ENCODE data around the gene SH3RF3.
"Not testable (repeated sequence)": the region's sequence is repeated elsewhere in the genome, so short reads cannot be mapped to it uniquely, and the experiment has no call there.

SH3RF3 gene

DNA sequence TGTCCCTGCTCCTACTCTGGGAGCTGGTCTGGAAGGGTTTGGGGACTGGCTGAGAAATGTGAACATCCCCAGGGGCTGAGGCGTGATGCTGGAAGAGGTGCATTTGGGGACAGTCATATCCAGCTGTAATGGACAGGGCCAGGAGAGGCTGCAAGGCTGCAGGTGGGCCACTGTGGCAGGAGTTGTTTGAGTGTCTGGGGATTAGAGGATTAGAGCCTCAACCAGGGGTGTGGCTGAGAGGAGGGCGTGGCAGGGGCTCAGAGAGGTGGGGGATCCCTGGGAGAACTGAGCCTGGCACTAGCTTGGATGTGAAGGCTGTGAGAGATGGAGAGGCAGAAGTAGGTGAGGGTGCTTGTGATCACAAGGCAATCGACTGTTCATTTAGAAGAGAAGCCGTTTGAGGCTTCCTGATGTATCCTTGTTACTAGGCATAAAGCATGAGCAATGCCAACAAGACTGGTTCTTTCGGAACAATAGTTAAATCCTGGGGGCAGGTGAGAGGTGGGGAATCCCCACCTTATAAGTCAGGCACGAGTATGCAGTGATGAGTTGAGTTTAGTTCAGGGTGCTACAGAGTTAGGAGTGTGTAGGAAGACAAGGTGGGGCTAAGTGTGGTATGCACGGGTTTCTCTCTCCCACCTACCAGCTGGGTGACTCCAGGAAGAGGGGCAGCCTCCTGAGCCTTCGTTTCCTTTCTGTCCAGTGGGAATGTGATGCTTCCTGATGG lies 31.9 kb downstream of the SH3RF3 start:
- DNase-seq: no peak

DNA sequence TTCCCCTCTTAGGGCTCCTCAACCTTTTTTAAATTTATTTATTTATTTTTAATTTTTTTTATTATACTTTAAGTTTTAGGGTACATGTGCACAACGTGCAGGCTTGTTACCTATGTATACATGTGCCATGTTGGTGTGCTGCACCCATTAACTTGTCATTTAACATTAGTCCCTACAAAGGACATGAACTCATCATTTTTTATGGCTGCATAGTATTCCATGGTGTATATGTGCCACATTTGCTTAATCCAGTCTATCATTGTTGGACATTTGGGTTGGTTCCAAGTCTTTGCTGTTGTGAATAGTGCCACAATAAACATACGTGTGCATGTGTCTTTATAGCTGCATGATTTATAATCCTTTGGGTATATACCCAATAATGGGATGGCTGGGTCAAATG lies 33.4 kb downstream of the SH3RF3 start:
- not testable (repeated sequence) for DNase-seq

DNA sequence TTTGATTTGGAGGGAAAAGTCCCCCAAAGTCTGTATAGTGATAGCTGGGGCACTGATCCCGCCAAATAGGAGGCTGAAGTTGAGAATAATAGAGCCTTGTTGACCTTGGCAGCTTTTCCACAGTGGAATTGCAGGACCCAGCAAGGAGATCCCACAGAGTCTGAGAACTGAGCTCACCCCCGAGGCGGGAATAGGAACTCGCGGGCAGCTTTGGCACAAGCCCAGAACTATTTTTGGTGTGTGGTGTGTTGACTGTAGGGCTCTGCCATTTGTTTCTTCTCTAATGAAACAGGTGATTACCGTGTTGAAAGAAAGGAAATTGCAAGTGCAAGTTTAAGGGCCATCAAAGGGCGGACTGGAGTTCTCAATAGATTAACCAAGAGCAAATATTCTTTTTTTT lies 34.0 kb downstream of the SH3RF3 start:
- no peak for DNase-seq

DNA sequence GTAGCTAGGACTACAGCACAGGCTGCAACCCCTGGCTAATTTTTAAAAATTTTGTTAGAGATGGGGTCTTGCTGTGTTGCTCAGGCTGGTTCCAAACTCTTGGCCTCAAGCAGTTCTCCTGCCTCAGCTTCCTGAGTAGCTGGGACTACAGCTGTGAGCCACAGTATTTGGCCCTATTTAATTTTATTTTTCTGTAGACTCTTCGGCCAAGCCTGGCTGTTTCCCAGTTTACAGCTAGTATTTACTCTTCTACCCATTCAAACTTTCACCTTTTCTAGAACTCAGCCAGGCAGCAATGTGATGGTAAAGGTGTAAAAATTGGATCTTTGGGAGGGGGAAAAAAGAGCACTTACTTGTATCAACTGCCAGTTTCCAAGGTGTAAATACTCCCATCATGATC lies 35.3 kb downstream of the SH3RF3 start:
- no peak for DNase-seq

DNA sequence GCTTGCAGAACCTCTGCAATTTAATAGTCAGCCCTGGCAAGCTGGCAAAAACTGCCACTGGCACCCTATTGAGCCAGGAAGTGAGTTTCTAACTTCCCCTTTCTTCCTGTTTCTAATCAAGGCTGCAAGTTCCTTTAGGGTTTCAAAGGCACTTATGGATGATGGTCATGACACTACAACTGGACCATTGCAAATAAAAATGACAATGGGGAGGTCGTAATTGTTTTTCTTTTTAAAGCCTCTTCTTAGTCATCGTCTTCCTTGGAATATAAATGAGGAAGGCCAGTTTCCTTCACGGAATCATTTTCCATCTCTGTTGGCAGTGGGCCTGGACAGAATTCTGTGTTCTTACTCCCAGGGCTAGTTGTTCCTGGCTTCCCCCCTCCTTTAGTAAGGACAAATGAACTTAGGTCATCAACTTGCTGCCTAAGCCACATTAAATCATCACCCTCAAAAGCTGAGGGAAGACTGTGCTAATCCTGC lies 35.8 kb downstream of the SH3RF3 start:
- peak; percentile 17 for DNase-seq

DNA sequence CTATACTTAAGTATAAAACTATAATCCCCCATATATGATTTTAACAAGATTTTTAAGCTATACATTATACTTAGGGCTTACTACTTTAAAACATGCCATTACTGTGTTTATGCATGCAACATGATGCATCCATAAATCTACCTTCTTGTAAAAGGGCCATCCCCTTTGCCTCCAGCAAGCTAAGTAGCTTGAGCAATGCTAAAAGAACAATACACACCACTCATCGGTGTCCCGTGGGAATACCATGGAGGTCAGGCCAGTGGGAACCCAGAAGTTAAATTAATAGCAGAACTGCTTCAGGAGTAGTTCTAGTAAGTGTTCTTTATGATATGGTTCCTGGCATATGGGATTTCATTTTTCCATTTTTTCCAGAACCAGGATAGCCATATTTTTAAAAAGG lies 37.8 kb downstream of the SH3RF3 start:
- DNase-seq: peak; percentile 21

DNA sequence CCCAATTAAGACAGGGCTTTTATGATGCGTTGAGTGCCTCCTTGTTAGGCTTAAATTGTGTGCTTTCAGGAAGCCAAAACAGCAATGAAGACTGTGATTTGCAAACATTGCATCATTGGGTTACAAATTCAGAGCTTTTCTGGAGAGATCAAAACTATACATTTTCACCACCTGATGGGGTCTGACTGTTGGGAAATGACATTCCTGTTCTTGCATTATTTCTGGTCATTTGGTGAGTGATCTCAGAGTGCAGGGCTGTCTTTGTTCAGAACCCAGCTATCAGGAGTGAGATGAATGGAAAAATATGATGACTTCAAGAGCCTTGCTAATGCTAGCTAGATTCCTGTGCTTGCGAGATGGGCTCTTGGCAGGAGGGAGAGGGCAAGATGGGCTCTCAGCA lies 39.1 kb downstream of the SH3RF3 start:
- DNase-seq: no peak

DNA sequence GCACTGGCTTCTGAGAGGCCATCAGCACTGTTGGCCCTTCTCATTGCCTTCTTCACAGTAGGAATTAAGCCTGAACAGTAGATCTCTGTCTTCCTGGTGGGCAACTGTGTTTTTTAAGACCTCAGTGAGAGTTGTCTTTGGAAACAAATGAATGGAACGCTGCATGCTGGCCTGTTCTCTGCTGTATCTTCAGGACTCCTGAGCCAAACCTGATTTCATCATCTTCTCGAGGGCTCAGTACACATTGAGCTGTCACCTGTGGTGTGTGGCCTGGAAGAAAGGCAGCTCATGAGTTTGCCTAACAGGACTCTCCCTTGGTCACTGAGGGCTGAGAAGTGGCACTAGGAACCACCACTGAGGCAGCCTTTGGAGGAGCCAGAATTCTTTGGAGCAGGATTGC lies 39.7 kb downstream of the SH3RF3 start:
- DNase-seq: no peak

DNA sequence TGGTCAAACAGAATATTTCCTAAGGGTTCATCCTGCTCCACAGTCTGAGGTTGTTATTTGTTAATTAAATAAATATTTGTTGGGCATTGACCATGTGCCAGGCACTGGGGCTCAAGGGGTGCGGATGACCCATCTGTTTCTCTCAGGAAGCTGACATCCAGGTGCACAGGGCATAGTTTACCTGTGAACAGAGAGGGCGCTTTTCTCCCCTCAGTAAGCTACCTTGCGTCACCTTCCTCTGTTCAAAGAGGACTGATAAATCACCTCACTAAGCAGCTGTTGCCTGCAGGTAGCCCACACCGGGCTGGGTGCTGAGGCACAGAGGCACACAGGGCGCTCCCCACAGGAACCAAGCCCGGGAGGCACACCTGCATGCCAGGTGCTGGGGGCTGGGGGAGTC lies 41.6 kb downstream of the SH3RF3 start:
- no peak for DNase-seq

DNA sequence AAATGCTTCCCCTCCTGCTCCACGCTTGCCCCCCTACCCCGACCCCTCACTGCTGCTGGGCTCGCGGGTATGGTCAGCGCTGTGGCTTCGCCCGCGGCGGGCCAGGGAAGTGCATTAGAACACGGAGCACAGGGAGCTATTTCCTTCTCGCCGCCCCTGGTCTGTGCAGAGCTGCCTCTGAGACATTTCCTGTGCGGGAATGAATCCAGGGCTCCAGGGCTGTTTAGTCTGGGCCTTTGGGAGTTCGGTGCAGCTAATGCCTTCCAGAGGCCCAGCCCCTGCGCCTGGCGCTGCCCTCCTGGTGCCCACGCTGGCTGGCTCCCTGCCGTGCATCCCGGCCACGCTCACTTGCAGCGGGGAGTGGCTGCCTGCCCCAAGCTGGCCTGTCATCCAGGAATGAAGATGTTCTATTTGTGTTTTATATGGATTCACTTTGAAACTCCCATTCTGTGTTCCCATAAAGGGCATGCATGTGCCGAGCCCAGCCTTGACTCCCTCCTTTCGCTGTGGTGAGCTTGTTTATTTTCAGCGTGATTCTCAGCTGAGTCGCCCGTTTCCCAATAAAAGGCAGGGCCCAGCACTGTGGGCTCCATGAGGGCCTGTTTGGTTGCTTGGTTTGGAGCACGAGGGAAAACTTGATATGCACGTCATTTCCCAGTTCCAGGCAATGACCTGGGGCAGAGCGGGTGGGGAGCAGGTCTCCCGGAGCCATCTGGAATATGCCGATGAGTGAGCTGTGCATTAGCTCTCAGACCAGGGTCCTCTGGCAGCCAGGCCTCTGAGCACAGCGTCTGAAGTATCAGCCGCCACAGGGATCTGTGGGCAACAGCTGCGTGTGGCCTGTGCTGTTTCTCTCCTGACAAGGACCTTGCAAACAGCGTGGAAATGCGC lies 42.7 kb downstream of the SH3RF3 start:
- peak; percentile 85 for DNase-seq

DNA sequence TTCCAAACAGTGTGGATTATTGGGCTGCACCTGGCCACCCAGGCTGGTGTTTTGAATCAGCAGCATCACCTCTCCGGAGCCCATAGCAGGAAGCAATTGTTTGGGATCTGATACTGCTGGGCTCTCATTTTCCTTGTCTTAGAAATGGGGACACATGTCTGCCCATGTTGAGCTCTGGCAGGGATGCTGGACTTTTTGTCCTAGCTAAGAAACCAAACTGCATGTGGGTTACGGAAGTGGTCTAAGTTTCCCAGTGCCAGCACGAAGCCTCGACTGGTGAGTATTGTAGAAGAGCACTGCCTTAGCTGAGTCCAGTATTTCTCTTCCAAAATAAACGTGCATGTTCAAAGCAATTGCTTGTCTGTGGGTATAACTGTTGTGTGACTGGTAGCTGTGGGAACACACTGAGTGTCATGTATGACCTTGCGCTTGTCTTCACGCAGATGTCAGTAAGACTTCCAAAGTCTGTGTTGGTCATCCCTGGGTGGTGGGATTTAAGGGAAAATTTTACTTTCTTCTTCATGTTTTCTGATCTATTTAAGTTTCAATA lies 43.6 kb downstream of the SH3RF3 start:
- no peak for DNase-seq

DNA sequence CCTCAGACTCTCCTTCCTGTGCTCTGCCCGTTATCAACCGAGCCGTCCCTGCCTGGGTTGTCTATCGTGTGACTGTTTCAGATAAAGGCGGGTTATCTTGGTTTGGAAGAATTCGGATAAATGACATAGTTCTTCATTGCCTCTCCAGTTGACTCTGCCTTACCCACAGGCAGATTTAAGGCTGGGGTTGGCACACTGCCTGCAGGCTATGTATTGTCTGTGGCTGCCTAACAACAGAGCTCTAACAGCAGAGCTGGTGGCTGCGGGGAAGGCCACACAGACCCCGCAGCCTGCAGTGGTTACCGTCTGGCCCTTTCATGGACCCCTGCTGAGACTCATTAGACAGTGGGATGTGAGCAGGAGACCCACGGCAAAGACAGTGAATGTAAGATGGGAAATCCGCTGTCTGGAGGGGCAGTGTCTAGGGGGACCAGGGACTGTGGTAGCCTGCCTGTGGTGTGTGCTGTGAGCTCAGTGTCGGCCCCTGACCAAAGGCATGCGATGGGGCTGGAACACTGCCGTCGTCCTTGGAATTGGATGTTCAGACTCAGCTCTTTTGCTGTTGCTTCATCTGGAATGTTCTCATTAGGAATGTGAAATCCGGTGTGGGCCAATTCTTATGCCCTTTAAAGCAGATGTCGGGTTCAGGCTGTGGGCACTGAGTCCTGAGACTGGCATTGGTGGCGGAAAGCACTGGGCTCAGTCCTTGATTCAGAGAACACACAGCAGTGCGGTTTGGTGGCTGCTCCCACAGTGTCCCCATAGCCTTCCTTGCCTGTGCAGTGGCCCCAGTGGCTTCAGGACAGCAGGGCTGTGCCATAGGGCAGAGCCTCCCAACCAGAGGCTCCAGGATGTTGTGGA lies 44.5 kb downstream of the SH3RF3 start:
- peak; percentile 14 for DNase-seq

DNA sequence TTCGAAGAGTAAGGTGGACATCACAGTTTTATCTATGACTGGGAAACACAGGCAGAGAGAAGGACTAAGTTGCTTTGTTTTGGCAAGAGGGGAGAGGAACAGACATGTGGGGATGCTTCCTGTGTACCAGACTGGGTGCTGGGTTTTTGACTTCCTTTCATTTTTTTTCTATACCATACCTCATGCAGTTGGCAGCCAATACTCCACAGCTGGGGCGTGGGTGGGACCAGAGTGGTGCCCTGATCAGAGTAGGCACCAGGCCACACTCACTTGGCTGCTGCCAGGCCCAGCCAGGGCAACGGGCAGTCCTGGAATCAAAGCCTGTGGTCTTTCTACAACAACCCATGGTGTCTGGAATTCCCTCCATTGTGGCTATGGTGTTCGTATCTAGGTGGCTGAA lies 45.2 kb downstream of the SH3RF3 start:
- DNase-seq: no peak

DNA sequence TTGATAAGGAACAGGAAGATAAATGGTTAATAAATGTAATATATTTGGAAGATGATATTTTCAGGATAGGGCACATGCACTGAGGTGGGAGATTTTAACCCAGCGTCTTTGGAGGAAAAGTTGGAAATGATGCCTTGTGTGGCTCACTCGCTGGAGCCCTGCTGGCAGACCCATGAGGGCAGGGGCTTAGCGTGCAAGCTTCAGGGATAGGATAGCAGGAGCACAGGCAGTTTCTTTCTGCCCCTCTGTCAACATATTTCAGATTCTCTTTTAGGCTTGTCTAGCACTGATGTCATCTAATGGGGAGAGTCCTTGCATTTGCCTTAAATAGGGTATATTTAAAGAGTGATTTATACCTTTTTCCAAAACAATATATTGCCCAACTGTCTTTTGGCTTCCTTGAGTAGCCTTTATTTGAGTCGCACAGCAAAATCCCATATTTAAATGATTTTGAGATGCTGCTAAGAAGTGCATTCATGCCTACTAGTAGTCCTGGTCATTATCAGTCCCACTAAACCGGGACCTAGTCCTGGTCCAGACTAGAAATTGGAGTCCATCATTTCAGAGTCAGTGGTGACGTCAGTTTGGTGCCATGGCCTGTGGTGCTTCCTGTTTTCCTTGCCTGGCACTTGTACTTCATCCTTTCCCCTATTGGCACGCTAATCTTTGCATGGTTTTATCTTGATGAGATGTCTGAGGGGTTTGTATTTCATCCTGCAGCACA lies 45.8 kb downstream of the SH3RF3 start:
- no peak for DNase-seq

DNA sequence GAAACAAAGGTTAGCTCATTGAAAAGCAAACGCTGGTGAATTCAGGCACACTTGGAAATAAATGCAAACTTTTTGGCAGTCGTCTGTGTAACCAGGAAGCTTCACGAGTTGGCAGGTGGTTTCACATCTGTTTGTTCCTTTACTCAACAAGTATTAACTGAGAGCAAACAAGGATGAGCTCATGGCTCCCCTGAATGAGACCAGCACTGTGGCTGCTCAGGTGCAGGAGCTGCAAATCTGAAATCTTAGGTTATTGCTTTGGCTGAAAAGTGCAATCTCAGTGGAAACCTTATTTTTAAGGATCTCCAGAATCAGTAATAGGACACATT lies 46.3 kb downstream of the SH3RF3 start:
- DNase-seq: no peak

DNA sequence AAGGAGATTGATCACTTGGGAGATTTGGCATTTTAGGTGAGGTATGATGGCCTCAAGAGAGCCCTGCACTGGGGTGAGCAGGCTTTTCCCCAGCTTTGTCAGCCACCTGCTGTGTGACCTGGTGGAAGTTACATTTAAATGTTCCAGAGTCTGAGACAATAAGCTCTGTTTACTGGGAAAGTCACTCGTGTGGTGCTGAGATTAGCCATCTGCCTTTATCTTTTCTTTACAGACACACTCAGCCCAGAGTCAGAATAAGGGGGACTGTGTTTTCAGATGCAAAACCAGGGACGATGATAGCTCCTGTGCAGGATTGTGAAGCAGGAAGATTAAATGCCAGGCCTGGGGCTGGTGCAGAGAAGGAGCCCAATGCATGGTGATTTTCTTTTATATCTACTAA lies 47.9 kb downstream of the SH3RF3 start:
- DNase-seq: no peak

DNA sequence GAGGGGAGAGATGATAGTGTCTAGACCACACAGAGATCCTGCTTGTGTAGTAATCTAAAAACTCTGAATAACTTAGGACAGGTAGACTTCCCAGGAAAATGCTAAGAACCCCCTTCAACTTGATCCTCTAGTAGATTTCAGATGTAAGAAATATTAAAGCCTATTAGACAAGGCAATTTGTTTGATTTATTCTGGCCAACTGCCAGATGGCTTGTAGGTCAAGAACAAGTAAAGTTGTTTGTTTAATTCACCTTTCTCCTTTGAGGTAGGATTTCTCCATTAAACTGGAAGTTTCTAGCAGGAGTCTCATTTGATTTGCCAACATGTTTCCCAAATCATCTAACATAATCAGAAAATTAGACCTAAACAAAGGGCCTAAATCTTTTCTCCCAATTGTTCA lies 48.6 kb downstream of the SH3RF3 start:
- DNase-seq: no peak

DNA sequence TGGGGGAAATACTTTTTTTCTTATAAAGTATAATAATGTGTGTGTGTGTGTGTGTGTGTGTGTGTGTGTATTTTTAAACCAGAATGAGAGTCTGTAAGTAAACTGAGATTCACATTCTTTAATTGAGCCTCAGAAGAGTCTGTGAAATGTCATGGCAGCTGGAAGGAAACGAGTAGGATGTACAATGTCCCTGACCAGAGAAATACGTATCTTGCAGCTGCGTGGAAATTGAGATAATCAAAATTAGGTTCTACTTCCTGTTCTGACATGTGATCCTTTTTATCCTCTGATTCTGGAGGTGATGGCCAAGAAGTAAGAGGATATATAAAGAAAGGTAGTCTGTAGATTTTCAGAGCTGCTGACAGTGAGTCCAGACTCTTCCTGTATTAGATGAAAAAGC lies 50.0 kb downstream of the SH3RF3 start:
- no peak for DNase-seq

DNA sequence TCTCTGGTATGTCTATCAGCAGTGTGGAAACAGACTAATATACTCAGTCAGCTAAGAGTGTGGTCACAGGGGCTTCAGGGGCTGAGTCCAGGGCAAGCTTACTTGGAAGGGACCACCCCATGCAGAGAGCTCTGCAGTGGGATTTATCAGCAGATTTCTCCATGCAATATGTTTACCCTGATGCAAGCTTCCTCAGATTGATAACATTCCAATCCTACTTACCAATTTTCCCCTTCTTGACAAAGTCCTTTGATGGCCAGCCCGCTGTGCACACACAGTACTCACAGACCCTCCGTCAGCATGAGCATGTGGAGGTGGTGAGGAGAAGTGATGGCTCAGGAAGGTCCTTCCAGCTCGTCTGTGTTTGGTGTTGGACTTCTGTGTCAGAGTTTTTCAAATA lies 51.8 kb downstream of the SH3RF3 start:
- no peak for DNase-seq

DNA sequence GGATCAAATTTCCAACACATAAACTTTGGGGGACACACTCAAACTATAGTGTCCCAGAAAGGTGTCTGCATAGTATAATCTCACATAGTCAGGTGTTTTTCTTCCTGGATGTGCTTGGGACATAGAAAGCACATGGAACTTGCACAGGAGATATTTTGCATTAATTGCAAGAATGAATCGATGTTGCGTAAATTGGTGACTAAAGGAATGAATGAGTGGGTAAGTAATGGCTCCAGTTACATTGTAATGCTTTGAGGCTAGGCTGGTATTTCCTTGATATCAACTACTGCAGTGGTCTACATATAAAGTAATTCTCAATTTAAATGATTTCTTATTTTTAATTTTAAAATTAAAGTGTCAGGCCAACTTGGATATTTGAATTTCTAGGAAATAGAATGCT lies 53.4 kb downstream of the SH3RF3 start:
- DNase-seq: no peak

DNA sequence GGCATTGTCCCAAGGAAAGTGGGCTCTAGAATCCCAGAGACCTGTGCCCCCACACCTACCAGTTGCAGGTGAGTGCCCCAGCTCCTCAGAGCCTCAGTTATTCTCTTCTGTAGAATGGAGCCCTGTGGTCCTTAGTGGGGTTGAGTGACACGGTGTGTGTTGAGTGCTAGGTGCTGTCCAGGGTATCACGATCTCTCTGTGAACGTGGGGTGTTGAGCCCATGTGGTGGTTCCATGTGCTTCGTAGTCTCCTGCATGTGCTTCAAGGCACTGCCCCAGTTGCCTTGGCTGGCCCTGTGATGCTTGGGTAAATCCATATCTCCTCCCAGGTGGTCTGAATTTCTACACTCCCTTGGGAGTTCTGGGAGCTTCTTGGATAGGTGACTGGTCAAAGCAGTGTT lies 54.9 kb downstream of the SH3RF3 start:
- no peak for DNase-seq

DNA sequence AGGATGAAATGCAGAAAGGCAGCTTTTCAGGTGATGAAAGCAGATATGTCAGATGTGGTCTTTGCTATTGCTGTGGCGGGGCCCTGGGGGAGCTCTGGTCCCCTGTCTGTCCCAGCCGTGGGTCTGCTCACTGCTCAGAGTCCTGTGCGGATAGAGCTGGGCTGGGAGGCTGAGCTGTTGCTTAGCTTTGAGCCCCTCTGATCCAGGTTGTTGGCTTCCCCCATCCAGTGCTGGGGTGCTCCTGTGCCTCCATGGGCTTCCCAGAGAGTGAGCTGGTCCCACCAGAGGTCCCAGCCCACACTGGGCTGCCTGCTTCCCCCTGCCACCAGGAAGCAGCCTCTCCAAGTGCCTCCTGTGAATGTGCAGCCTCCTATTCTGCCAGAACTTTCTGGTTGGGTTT lies 55.4 kb downstream of the SH3RF3 start:
- DNase-seq: no peak

All from T1000 (cell line).